Tibial nerve (tissue), 4 donors: ENCODE results near the gene NINL.

Source experiments
- CTCF ChIP-seq, 5 experiments: fragments of 200-600 bp in 3 of 5; fragments of 450-650 bp in 2 of 5; sonication (generic) in 3 of 5; IDR thresholded peaks; one replicate each; pipeline ENCODE4 v1.5.1; 2016 to 2019; ENCODE audit warnings: antibody characterized with exemption in 5 of 5, mild to moderate bottlenecking in 3 of 5, moderate library complexity in 2 of 5
- EP300 ChIP-seq, 2 donors: sonication (generic); formaldehyde crosslinking; IDR thresholded peaks; one replicate each; pipeline ENCODE4 v1.6.1; 2017; ENCODE audit warnings: antibody characterized with exemption in 2 of 2, mild to moderate bottlenecking in 1 of 2

GRCh38 chr20:25510721-25511120 lies 74.6 kb downstream of the NINL start:
- TF ChIP-seq CTCF (IDR thresholded peaks at IDR 0.05) (no peak), EP300 (IDR thresholded peaks at IDR 0.05) (no peak)
